HEK293 (cell line): ENCODE measurements around the gene AEBP1.
A peak's percentile ranks its signal among the peaks of the same experiment; 100 is the strongest.

ENCODE experiments used
- GLI2 ChIP-seq: fragments of 450-650 bp; formaldehyde crosslinking; IDR thresholded peaks from 2 replicates; pipeline ENCODE4; 2017; ENCODE audit warnings: missing biosample characterization, missing genetic modification characterization, low read depth, borderline replicate concordance
- GLIS1 ChIP-seq: fragments of 450-650 bp; formaldehyde crosslinking; IDR thresholded peaks from 2 replicates; pipeline ENCODE4 v1.5.1; 2016; ENCODE audit warnings: missing biosample characterization, missing genetic modification characterization
- HOXD13 ChIP-seq: sonication (generic); formaldehyde crosslinking; IDR thresholded peaks from 2 replicates; pipeline ENCODE4 v1.8.0; 2022; ENCODE audit warnings: missing genetic modification reagents, borderline replicate concordance
- KLF16 ChIP-seq: fragments of 450-650 bp; formaldehyde crosslinking; IDR thresholded peaks from 2 replicates; pipeline ENCODE4 v1.5.1; 2017; ENCODE audit warnings: missing biosample characterization, missing genetic modification characterization
- RBAK ChIP-seq: fragments of 450-650 bp; formaldehyde crosslinking; IDR thresholded peaks from 2 replicates; pipeline ENCODE4 v1.5.1; 2016; ENCODE audit warnings: missing biosample characterization, missing genetic modification characterization
- WT1 ChIP-seq: fragments of 450-650 bp; formaldehyde crosslinking; IDR thresholded peaks from 2 replicates; pipeline ENCODE4 v1.5.1; 2016; ENCODE audit warnings: missing biosample characterization, missing genetic modification characterization
- ZBTB48 ChIP-seq: fragments of 450-650 bp; formaldehyde crosslinking; IDR thresholded peaks from 2 replicates; pipeline ENCODE4 v1.5.1; 2016; ENCODE audit warnings: missing biosample characterization, missing genetic modification characterization
- ZEB2 ChIP-seq: fragments of 450-650 bp; formaldehyde crosslinking; IDR thresholded peaks from 2 replicates; pipeline ENCODE4 v1.5.1; 2016; ENCODE audit warnings: missing biosample characterization, missing genetic modification characterization
- ZFP41 ChIP-seq: fragments of 450-650 bp; formaldehyde crosslinking; IDR thresholded peaks from 2 replicates; pipeline ENCODE4 v1.5.1; 2016; ENCODE audit warnings: missing biosample characterization, missing genetic modification characterization, borderline replicate concordance
- ZNF157 ChIP-seq: fragments of 450-650 bp; formaldehyde crosslinking; IDR thresholded peaks from 2 replicates; pipeline ENCODE4 v1.5.1; 2016; ENCODE audit warnings: missing biosample characterization, missing genetic modification characterization
- ZNF16 ChIP-seq: fragments of 450-650 bp; formaldehyde crosslinking; IDR thresholded peaks from 2 replicates; pipeline ENCODE4 v1.5.1; 2016; ENCODE audit warnings: low read depth, missing biosample characterization, missing genetic modification characterization
- ZNF169 ChIP-seq: fragments of 450-650 bp; formaldehyde crosslinking; IDR thresholded peaks from 2 replicates; pipeline ENCODE4 v1.5.1; 2016; ENCODE audit warnings: missing biosample characterization, missing genetic modification characterization
- ZNF19 ChIP-seq: fragments of 450-650 bp; formaldehyde crosslinking; IDR thresholded peaks from 2 replicates; pipeline ENCODE4; 2016; ENCODE audit warnings: missing biosample characterization, missing genetic modification characterization, low read depth
- ZNF239 ChIP-seq: fragments of 450-650 bp; formaldehyde crosslinking; IDR thresholded peaks from 2 replicates; pipeline ENCODE4 v1.5.1; 2016; ENCODE audit warnings: missing biosample characterization, missing genetic modification characterization
- ZNF280D ChIP-seq: fragments of 450-650 bp; formaldehyde crosslinking; IDR thresholded peaks from 2 replicates; pipeline ENCODE4 v1.5.1; 2016; ENCODE audit warnings: missing biosample characterization, missing genetic modification characterization
- ZNF302 ChIP-seq: fragments of 450-650 bp; formaldehyde crosslinking; IDR thresholded peaks from 2 replicates; pipeline ENCODE4 v1.5.1; 2016; ENCODE audit warnings: missing biosample characterization, missing genetic modification characterization, low read depth
- ZNF324 ChIP-seq: fragments of 450-650 bp; formaldehyde crosslinking; IDR thresholded peaks from 2 replicates; pipeline ENCODE4 v1.5.1; 2016; ENCODE audit warnings: missing biosample characterization, missing genetic modification characterization
- ZNF341 ChIP-seq: fragments of 450-650 bp; formaldehyde crosslinking; IDR thresholded peaks from 2 replicates; pipeline ENCODE4; 2016; ENCODE audit warnings: low read depth, missing biosample characterization, missing genetic modification characterization
- ZNF394 ChIP-seq: fragments of 450-650 bp; formaldehyde crosslinking; IDR thresholded peaks from 2 replicates; pipeline ENCODE4 v1.5.1; 2016; ENCODE audit warnings: missing biosample characterization, missing genetic modification characterization, mild to moderate bottlenecking, moderate library complexity, borderline replicate concordance
- ZNF398 ChIP-seq: fragments of 450-650 bp; formaldehyde crosslinking; IDR thresholded peaks from 2 replicates; pipeline ENCODE4 v1.5.1; 2017; ENCODE audit warnings: missing biosample characterization, missing genetic modification characterization
- ZNF488 ChIP-seq: fragments of 450-650 bp; formaldehyde crosslinking; IDR thresholded peaks from 2 replicates; pipeline ENCODE4 v1.5.1; 2016; ENCODE audit warnings: missing biosample characterization, missing genetic modification characterization
- ZNF530 ChIP-seq: fragments of 450-650 bp; formaldehyde crosslinking; IDR thresholded peaks from 2 replicates; pipeline ENCODE4 v1.5.1; 2016; ENCODE audit warnings: low read depth, missing biosample characterization, missing genetic modification characterization
- ZNF549 ChIP-seq: fragments of 450-650 bp; IDR thresholded peaks from 2 replicates; pipeline ENCODE4 v1.5.1; 2018; ENCODE audit warnings: missing biosample characterization, missing genetic modification characterization, mild to moderate bottlenecking, inconsistent platforms, moderate library complexity
- ZNF558 ChIP-seq: fragments of 450-650 bp; formaldehyde crosslinking; IDR thresholded peaks from 2 replicates; pipeline ENCODE4 v1.5.1; 2016; ENCODE audit warnings: missing biosample characterization, missing genetic modification characterization
- ZNF560 ChIP-seq: fragments of 450-650 bp; formaldehyde crosslinking; IDR thresholded peaks from 2 replicates; pipeline ENCODE4 v1.5.1; 2017; ENCODE audit warnings: missing biosample characterization, missing genetic modification characterization, borderline replicate concordance
- ZNF561 ChIP-seq: fragments of 450-650 bp; IDR thresholded peaks from 2 replicates; pipeline ENCODE4 v1.5.1; 2018; ENCODE audit warnings: missing biosample characterization, missing genetic modification characterization, borderline replicate concordance
- ZNF585B ChIP-seq: fragments of 450-650 bp; formaldehyde crosslinking; IDR thresholded peaks from 2 replicates; pipeline ENCODE4 v1.5.1; 2016; ENCODE audit warnings: missing biosample characterization, missing genetic modification characterization
- ZNF610 ChIP-seq: fragments of 450-650 bp; formaldehyde crosslinking; IDR thresholded peaks from 2 replicates; pipeline ENCODE4 v1.5.1; 2016; ENCODE audit warnings: missing biosample characterization, missing genetic modification characterization, borderline replicate concordance
- ZNF692 ChIP-seq: fragments of 450-650 bp; formaldehyde crosslinking; IDR thresholded peaks from 2 replicates; pipeline ENCODE4 v1.5.1; 2016; ENCODE audit warnings: missing biosample characterization, missing genetic modification characterization
- ZNF701 ChIP-seq: fragments of 450-650 bp; formaldehyde crosslinking; IDR thresholded peaks from 2 replicates; pipeline ENCODE4 v1.5.1; 2016; ENCODE audit warnings: missing biosample characterization, missing genetic modification characterization
- ZNF707 ChIP-seq: fragments of 450-650 bp; formaldehyde crosslinking; IDR thresholded peaks from 2 replicates; pipeline ENCODE4 v1.5.1; 2016; ENCODE audit warnings: missing biosample characterization, missing genetic modification characterization
- ZNF777 ChIP-seq: fragments of 450-650 bp; formaldehyde crosslinking; IDR thresholded peaks from 2 replicates; pipeline ENCODE4 v1.5.1; 2017; ENCODE audit warnings: missing biosample characterization, missing genetic modification characterization, borderline replicate concordance
- ZNF785 ChIP-seq: fragments of 450-650 bp; formaldehyde crosslinking; IDR thresholded peaks from 2 replicates; pipeline ENCODE4 v1.5.1; 2016; ENCODE audit warnings: missing biosample characterization, missing genetic modification characterization
- TF ChIP-seq, protein P1 (sequence below): fragments of 450-650 bp; formaldehyde crosslinking; IDR thresholded peaks from 2 replicates; pipeline ENCODE4 v1.5.1; 2016; ENCODE audit warnings: missing biosample characterization, missing genetic modification characterization

AEBP1 gene

DNA sequence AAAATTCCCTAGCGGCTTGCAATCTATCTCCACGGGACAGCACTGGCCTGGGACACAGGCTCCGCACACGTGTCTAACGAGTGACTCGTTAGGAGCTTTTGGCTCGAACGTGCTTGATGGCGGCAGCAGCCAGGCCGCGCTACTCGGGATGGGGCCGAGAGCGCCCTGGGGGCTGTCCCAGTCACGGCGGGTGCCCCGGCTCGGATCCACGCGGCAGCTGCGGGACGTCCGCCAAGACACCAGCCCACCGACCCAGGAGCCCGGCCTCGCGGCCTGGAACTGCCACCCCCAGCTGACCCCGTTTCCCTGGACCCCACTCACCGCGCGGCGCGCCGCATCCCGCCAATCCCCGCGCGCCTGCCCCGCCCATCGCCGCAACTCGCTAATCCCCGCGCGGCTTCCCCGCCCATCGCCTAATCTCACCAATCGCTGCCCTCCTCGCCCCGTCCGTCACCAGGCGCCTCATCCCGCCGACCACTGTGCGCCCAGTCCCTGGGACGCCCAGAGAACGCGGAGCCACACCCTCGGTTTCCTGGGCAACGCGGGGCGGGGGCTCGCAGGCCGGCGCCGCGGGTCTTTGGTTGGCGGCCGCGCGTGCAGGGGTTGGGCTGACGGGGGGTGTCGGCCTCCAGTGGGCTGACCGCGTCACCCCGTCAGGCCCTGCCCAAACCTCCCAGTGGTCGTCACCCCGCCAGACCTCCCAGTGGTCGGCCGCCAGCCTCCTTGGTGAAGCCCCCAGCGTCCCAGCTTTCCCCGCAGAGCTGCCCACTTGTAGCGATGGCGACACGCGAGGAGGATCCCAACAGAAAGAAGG, 19.3 kb downstream of the AEBP1 start, which contains the start of gene POLD2 (continued):
- no peak for TF ChIP-seq ZNF280D (tag by site-specific recombination)
- TF ChIP-seq ZNF341 (tag by site-specific recombination), result peak; percentile 23; the same call in 1 of the 2 replicates
- no peak for TF ChIP-seq ZNF239 (tag by site-specific recombination)
- TF ChIP-seq KLF16, result peak; percentile 53
- TF ChIP-seq ZNF394 (tag by site-specific recombination), result no peak
- TF ChIP-seq ZNF707, result no peak
- no peak for TF ChIP-seq GLI2
- peak; percentile 97 for TF ChIP-seq ZNF692 (tag by site-specific recombination)
- no peak for TF ChIP-seq ZNF701
- no peak for TF ChIP-seq ZNF19 (tag by site-specific recombination)
- TF ChIP-seq ZEB2 (tag by site-specific recombination), result peak; percentile 64; the same call in 1 of the 2 replicates
- TF ChIP-seq ZNF561, result peak; percentile 45; the same call in 1 of the 2 replicates
- TF ChIP-seq ZNF16 (tag by site-specific recombination), result no peak
- TF ChIP-seq ZNF398 (tag by site-specific recombination), result no peak
- peak; percentile 84 for TF ChIP-seq GLIS1 (tag by site-specific recombination)
- no peak for TF ChIP-seq RBAK
- 0 out of 2 replicates have a peak, but pooled peaks have one; percentile 47 for TF ChIP-seq ZNF610 (tag by site-specific recombination)
- TF ChIP-seq ZNF530, result no peak
- no peak for TF ChIP-seq ZNF549 (tag by site-specific recombination)
- TF ChIP-seq ZFP41 (tag by site-specific recombination), result no peak
- no peak for TF ChIP-seq ZNF488 (tag by site-specific recombination)
- TF ChIP-seq ZNF558, result no peak
- TF ChIP-seq ZNF157 (tag by site-specific recombination), result no peak
- no peak for TF ChIP-seq WT1 (tag by site-specific recombination)
- TF ChIP-seq ZNF560 (tag by site-specific recombination), result no peak
- TF ChIP-seq ZNF302 (tag by site-specific recombination), result no peak
- TF ChIP-seq ZNF785 (tag by site-specific recombination), result peak; percentile 62; the same call in 1 of the 2 replicates
- no peak; the same call in 1 of the 2 replicates for TF ChIP-seq ZNF777
- TF ChIP-seq ZNF585B (tag by site-specific recombination), result no peak
- no peak for TF ChIP-seq HOXD13 (CRISPR knock-in tag)
- TF ChIP-seq, protein P1, sequence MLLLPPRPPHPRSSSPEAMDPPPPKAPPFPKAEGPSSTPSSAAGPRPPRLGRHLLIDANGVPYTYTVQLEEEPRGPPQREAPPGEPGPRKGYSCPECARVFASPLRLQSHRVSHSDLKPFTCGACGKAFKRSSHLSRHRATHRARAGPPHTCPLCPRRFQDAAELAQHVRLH (tag by site-specific recombination), result no peak
- peak; percentile 66; the same call in 1 of the 2 replicates for TF ChIP-seq ZNF324 (tag by site-specific recombination)
- TF ChIP-seq ZBTB48, result no peak
- TF ChIP-seq ZNF169 (tag by site-specific recombination), result no peak
